Mucosa of descending colon (tissue), 3 donors: Measurements from ENCODE around the gene COX6A1. TPM values are rescaled to one million over a fixed set of nuclear protein-coding genes. Genes with fewer than 3 reads are reported as not detected.

Source experiments
- ATAC-seq: fragments of 200-7000 bp; cut with Tn5 transposase; one replicate; pipeline ENCODE4 v1.9.1; 2020; ENCODE audit warnings: mild to moderate bottlenecking, moderate library complexity
- DNase-seq, 3 donors: peaks; one replicate each; pipeline ENCODE4 v3.0.0-alpha.2; 2020
- H3K36me3 ChIP-seq: fragments of 200-600 bp; one replicate; pipeline ENCODE4 v1.8.0; 2021; ENCODE audit warnings: low read depth, mild to moderate bottlenecking
- H3K4me1 ChIP-seq: fragments of 200-600 bp; one replicate; pipeline ENCODE4 v1.8.0; 2021; ENCODE audit warnings: low read depth, mild to moderate bottlenecking
- H3K4me3 ChIP-seq: fragments of 200-600 bp; one replicate; pipeline ENCODE4 v1.8.0; 2021; ENCODE audit warnings: mild to moderate bottlenecking
- H3K9me3 ChIP-seq: fragments of 200-600 bp; one replicate; pipeline ENCODE4 v1.8.0; 2021; ENCODE audit warnings: mild to moderate bottlenecking
- intact Hi-C, 2 donors: fragments of 100-400 bp; cut with DNase I in 1 of 2; cut with micrococcal nuclease in 1 of 2; formaldehyde crosslinking; loops; one replicate each; pipeline versions ENCODE4 v1.11.0 to v1.11.1; 2022; cut with DNase I, micrococcal nuclease
- long read RNA-seq, 2 donors: library from polyadenylated mRNA; unstranded; transcript quantifications; one replicate each; pipeline ENCODE4 v2.0.0, GENCODE V29; 2019 to 2021
- total RNA-seq, 3 donors: library from RNA; stranded (reverse); fragmentation: NEBNext Ultra II Directional in 2 of 3; extraction: Animal tissue kit (Norgen Biotek cat#: 25700) in 2 of 3; gene quantifications; one replicate each; pipeline versions ENCODE4 v1.2.1 to v1.2.4, GENCODE V29; 2021 to 2023
- TF ChIP-seq, protein P1 (sequence below): fragments of 200-600 bp; IDR thresholded peaks from one replicate; pipeline ENCODE4 v1.8.0; 2022; ENCODE audit warnings: antibody characterized with exemption, mild to moderate bottlenecking
- donor health status: DM: no; HTN: no; CAD: no; lungs with moderate emphysema.
- donor health status: DM: no; HTN: no; CAD: no.
- donor health status: DM: no; HTN: yes; CAD: no.

COX6A1 gene
- total RNA-seq: 100 to 1,000 TPM; 509 to 899 (median 865) TPM
- long read RNA-seq, donor 1, transcript COX6A1-201 (3 exons, 572 nt): major isoform, 161 of 163 reads
- long read RNA-seq, donor 1, partial matches to known transcripts: 1 of 163 reads
- long read RNA-seq, donor 1, other reads (novel, unspliced or antisense): 0 of 163 reads
- long read RNA-seq, donor 2, transcript COX6A1-201 (3 exons, 572 nt): major isoform, 496 of 501 reads
- long read RNA-seq, donor 2, partial matches to known transcripts: 5 of 501 reads
- long read RNA-seq, donor 2, other reads (novel, unspliced or antisense): 0 of 501 reads

DNA sequence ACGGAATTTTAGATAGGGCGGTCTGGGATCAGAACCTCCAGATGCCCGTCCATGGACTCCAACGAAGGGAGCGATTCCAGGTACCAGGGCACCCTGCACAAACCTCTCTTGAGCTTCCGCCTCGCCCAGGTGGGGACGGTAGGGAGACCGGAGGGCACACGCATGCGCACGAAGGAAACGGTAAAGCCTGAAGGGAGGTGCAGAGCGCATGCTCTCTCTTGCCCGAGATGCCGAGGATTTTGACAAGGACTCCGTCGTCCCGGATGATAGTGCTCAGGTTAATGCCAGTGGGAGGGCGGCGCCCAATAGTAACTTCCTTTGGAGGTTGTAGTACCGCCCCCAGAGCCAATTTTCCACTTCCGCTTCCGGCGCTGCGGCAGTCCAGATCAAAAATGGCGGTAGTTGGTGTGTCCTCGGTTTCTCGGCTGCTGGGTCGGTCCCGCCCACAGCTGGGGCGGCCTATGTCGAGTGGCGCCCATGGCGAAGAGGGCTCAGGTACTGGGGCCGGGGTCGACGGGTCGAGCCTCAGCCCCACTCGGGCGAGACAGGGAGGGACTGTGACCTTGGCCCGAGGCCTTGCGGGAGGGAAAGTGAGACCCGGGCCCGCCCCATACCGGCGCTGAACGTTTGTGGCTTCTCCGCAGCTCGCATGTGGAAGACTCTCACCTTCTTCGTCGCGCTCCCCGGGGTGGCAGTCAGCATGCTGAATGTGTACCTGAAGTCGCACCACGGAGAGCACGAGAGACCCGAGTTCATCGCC is at the start of gene COX6A1:
COX6A1 (plus strand) TSS at position 379 of the 760 bp plus-strand sequence; CDS start at position 393, 14 bp downstream.
- TF ChIP-seq, protein P1, sequence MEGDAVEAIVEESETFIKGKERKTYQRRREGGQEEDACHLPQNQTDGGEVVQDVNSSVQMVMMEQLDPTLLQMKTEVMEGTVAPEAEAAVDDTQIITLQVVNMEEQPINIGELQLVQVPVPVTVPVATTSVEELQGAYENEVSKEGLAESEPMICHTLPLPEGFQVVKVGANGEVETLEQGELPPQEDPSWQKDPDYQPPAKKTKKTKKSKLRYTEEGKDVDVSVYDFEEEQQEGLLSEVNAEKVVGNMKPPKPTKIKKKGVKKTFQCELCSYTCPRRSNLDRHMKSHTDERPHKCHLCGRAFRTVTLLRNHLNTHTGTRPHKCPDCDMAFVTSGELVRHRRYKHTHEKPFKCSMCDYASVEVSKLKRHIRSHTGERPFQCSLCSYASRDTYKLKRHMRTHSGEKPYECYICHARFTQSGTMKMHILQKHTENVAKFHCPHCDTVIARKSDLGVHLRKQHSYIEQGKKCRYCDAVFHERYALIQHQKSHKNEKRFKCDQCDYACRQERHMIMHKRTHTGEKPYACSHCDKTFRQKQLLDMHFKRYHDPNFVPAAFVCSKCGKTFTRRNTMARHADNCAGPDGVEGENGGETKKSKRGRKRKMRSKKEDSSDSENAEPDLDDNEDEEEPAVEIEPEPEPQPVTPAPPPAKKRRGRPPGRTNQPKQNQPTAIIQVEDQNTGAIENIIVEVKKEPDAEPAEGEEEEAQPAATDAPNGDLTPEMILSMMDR: peak; percentile 20
- Histone ChIP-seq H3K4me3 (peak within 1 kb of the TSS; percentile 71), H3K9me3 (no peaks in the 10 kb centered on the region), H3K36me3 (no peaks in the 10 kb centered on the region), H3K4me1 (peaks cover 17% of the 10 kb centered on the region)
- intact Hi-C loops: no loop called here
- peak; percentile 99 for ATAC-seq
- DNase-seq: peak; percentile 95 to 98 (median 98)

DNA sequence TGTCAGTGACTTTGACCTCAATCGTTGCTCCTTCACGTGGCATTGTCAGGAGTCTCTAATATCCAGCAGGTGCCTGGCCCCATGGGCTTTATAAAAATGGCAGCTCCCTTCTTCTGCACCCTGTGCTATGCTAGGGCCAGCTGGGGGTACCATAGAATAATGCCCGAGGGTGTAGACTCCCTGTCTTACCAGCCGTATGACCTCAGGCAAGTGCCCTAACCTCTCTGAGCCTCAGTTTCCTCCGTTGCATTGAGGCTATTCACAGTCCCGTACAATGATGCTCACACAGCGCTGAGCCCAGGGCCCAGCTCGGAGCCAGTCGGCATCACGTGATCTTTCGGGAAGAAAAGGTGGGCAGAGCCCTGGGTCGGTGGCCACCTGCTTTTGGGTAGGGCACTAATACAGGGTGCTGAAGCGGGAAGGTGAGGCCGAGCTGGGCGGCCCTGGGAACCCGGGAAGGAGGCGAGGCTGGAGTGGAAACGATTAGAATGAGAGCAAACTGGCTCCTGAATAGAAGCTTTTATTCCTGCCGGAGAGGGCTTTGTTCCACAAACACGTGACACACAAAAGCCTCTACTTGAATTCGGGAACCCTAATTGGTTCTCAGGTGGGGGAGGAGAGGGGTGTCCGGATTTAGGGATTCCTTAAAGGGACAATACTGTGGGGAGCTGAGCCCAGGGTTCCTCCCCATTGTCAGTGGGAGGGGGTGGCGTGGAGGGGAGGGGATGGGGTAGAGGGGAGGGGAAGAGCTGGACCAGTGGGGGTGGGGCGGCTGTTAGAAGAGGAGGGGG is 49.0 kb upstream of the COX6A1 start:
- TF ChIP-seq, protein P1: no peak
- no peaks in the 10 kb centered on the region for H3K9me3 ChIP-seq

DNA sequence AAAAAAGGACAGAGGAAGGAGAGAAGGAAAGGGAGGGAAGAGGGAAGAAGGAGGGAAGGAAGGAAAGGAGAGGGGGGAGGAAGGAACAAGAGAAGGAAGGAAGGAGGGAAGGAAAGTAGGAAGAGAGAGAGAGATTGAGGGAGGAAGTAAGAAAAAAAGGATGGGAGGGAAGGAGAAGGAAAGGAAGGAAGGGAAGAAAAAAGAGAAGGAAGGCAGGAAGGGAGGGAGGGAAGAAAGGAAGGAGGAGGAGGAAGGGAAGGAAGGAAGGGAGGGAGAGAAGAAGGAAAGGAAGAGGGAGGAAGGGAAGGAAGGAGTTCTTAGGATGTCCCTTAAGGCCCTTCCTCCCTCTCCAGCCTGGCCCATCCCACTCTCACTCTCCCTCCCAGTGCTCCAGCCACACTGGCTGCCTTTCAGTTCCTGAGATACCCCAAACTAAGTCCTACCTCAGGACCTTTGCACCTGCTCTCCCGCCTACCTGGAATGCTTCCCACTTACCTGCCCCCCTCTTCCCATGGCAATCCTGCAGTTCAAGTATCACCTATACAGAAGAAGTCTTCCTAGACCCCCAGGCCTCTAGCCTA is 47.3 kb upstream of the COX6A1 start:
- Histone ChIP-seq H3K4me3 (no peak overlapping the region), H3K36me3 (no peaks in the 10 kb centered on the region), H3K4me1 (peaks cover 6% of the 10 kb centered on the region), H3K9me3 (no peaks in the 10 kb centered on the region)
- ATAC-seq (no peak), DNase-seq (no peak)
- intact Hi-C loops: no loop called here
- TF ChIP-seq, protein P1: no peak

More for the DNA sequence above, 49.0 kb upstream of the COX6A1 start:
- H3K36me3 ChIP-seq: no peaks in the 10 kb centered on the region
- ATAC-seq: peak; percentile 62
- H3K4me1 ChIP-seq: peaks cover 5% of the 10 kb centered on the region
- intact Hi-C loops: no loop called here
- no peak overlapping the region for H3K4me3 ChIP-seq
- peak in 1 of 3 donors; percentile 49 for DNase-seq

DNA sequence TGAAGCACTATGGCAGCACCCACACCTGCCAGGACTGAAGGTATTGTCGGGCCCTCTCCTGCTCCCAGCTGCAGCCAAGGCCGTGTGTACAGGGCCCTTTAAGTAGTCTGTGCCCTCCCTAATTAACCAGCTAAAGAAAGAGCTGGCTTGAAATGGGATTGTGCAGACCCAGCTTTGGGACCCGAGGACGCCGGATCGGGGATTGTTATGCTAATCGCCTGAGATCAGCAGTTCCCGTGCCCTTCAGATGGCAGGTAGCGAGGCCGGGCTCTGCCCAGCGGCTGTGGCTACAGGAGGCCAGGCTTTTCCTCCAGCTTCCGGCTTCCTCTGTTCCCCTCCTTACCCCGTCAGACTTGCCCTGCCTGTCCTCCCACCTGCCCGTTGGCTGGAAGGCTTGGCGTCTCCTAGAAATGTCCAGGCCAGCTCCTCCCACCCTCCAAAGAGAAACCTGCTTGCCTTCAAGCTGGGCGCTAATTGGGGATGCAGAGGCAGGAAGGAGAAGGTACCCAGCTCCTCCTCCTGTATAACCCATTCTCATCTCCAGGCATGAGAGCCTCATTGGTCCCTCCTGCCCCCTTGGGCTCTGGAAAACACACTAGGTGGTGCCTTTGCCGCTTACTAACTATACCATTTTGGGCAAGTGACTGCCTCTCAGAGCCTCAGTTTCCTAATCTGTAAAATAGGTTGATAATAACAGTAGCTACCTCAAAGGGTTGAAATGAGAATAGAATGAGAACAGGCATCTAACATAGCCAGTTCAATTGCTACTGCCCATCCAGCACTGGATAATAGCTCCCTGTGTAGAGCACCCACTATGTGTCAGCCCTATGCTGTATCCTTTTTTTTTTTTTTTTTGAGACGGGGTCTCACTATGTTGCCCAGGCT is 43.2 kb upstream of the COX6A1 start:
- intact Hi-C loops: no loop called here
- Histone ChIP-seq H3K4me3 (no peak overlapping the region), H3K4me1 (peaks cover 6% of the 10 kb centered on the region), H3K9me3 (no peaks in the 10 kb centered on the region), H3K36me3 (no peaks in the 10 kb centered on the region)
- ATAC-seq (peak; percentile 98), DNase-seq (peak; percentile 72 to 82 (median 79))
- TF ChIP-seq, protein P1: no peak
